MCF 10A (cell line): Measurements from ENCODE around the gene NODAL. TPM values are rescaled to one million over a fixed set of nuclear protein-coding genes. Genes with fewer than 3 reads are reported as not detected.

ENCODE experiments used
- BruUV-seq: library from RNA; stranded (reverse); fragments of 400-500 nt; replicated peaks from 2 replicates; lab custom pipeline; 2021; lab: Mats Ljungman, UMichigan
- CTCF ChIA-PET: fragments of 300-600 bp; sonication (Branson Sonifier 250); formaldehyde crosslinking; extraction: SDS; loops from one replicate; lab custom pipeline; 2021; ENCODE audit warnings: antibody characterized with exemption, inconsistent platforms; lab: Yijun Ruan, JAX
- POLR2A ChIA-PET: fragments of 300-600, 350-650 bp; sonication (Branson Sonifier 250); formaldehyde crosslinking; extraction: SDS; loops from one replicate; lab custom pipeline; 2020; ENCODE audit warnings: antibody characterized with exemption, inconsistent platforms; lab: Yijun Ruan, JAX
- DNase-seq: peaks from one replicate; pipeline ENCODE4 v3.0.0-alpha.2; 2018; ENCODE audit not compliant: unreplicated experiment
- H3K27ac Mint-ChIP-seq: one replicate; pipeline ENCODE4 v1.8.0; 2022; ENCODE audit warnings: mild to moderate bottlenecking, low read depth, mixed read lengths; ENCODE audit not compliant: unreplicated experiment
- H3K27me3 Mint-ChIP-seq: one replicate; pipeline ENCODE4 v1.8.0; 2022; ENCODE audit warnings: mixed read lengths; ENCODE audit not compliant: insufficient read depth, unreplicated experiment
- H3K36me3 Mint-ChIP-seq: one replicate; pipeline ENCODE4 v1.8.0; 2022; ENCODE audit warnings: mild to moderate bottlenecking, moderate library complexity, mixed read lengths; ENCODE audit not compliant: insufficient read depth, unreplicated experiment
- H3K4me1 Mint-ChIP-seq: one replicate; pipeline ENCODE4 v1.8.0; 2022; ENCODE audit warnings: mixed read lengths; ENCODE audit not compliant: insufficient read depth, unreplicated experiment
- H3K4me3 Mint-ChIP-seq: one replicate; pipeline ENCODE4 v1.8.0; 2022; ENCODE audit warnings: mild to moderate bottlenecking, moderate library complexity, mixed read lengths; ENCODE audit not compliant: unreplicated experiment
- H3K9me3 Mint-ChIP-seq: one replicate; pipeline ENCODE4 v1.8.0; 2022; ENCODE audit warnings: mixed read lengths; ENCODE audit not compliant: unreplicated experiment
- intact Hi-C: fragments of 100-400 bp; cut with micrococcal nuclease; formaldehyde crosslinking; loops from 2 replicates; pipeline ENCODE4 v1.14.1; 2022
- total RNA-seq: library from RNA; stranded (reverse); gene quantifications from 2 replicates; pipeline ENCODE4 v1.2.3, GENCODE V29; 2022
- TF ChIP-seq, protein P1 (sequence below): fragments of 200-600 bp; IDR thresholded peaks from one replicate; pipeline ENCODE4 v1.8.0; 2022; ENCODE audit warnings: antibody characterized with exemption, mild to moderate bottlenecking; ENCODE audit not compliant: unreplicated experiment

The NODAL gene
- total RNA-seq, 1 experiment from 2014 or later, result not detected

DNA sequence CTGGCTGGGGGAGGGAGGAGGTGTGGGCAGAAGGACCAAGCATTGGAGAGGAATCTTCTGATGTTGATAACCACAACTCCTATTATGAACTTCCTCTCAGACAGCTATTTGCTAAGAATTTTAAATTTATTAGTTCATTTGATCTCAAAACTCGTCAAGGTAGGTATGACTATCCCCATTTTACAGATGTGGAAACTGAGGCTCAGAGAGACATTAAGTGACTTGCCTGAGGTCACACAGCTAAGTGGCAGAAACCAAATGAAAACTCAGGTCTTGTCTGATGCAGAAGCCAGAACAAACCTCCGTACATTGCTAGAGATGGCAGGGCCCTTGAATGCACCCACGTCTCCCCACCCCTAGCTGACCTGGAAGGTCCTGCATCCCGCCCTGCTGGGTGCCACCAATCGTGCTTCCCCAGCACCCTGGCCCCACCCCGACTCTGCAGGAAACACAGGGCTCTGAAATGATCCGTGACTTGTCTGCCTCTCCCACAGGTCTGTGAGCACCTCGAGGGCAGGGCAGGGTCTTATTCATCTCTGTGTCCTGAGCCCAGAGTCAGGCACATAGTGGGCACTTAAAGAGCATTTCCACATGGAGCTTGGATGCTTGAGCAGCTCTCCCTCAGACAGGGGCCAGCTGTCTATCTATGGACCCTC lies 31.4 kb upstream of the NODAL start:
- ChIA-PET CTCF (interaction anchor here (0.6 kb wide), 1 partner anchor 851 kb away, joined by 3 read pairs; no protein-coding TSS in a partner anchor), POLR2A (no interaction called here)
- Mint-ChIP-seq H3K27ac (no peak overlapping the region), H3K27me3 (peaks cover 21% of the 10 kb centered on the region), H3K4me3 (no peak overlapping the region), H3K36me3 (no peaks in the 10 kb centered on the region), H3K9me3 (no peaks in the 10 kb centered on the region), H3K4me1 (peaks cover 21% of the 10 kb centered on the region)
- BruUV-seq, result no TSS peak
- intact Hi-C loops, result no loop called here
- DNase-seq, result no peak
- TF ChIP-seq, protein P1, sequence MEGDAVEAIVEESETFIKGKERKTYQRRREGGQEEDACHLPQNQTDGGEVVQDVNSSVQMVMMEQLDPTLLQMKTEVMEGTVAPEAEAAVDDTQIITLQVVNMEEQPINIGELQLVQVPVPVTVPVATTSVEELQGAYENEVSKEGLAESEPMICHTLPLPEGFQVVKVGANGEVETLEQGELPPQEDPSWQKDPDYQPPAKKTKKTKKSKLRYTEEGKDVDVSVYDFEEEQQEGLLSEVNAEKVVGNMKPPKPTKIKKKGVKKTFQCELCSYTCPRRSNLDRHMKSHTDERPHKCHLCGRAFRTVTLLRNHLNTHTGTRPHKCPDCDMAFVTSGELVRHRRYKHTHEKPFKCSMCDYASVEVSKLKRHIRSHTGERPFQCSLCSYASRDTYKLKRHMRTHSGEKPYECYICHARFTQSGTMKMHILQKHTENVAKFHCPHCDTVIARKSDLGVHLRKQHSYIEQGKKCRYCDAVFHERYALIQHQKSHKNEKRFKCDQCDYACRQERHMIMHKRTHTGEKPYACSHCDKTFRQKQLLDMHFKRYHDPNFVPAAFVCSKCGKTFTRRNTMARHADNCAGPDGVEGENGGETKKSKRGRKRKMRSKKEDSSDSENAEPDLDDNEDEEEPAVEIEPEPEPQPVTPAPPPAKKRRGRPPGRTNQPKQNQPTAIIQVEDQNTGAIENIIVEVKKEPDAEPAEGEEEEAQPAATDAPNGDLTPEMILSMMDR, result no peak

- H3K27ac Mint-ChIP-seq, result no peak overlapping the region
- no peak overlapping the region for H3K4me3 Mint-ChIP-seq
- no peaks in the 10 kb centered on the region for H3K9me3 Mint-ChIP-seq
- BruUV-seq, result no TSS peak
- TF ChIP-seq, protein P1, result no peak
- no peak for DNase-seq
- CTCF ChIA-PET, result interaction anchor here (0.5 to 0.7 kb wide), 3 partner anchors 288 to 296 kb away, joined by 3 to 6 read pairs (median 6); no protein-coding TSS in a partner anchor
- intact Hi-C loops, result no loop called here
- H3K27me3 Mint-ChIP-seq, result peaks cover 41% of the 10 kb centered on the region
- peaks cover 19% of the 10 kb centered on the region for H3K4me1 Mint-ChIP-seq
- POLR2A ChIA-PET, result no interaction called here
- peaks cover 5% of the 10 kb centered on the region for H3K36me3 Mint-ChIP-seq
These were observed 25.5 kb upstream of the NODAL start for GRCh38 chr10:70466951-70467350.

DNA sequence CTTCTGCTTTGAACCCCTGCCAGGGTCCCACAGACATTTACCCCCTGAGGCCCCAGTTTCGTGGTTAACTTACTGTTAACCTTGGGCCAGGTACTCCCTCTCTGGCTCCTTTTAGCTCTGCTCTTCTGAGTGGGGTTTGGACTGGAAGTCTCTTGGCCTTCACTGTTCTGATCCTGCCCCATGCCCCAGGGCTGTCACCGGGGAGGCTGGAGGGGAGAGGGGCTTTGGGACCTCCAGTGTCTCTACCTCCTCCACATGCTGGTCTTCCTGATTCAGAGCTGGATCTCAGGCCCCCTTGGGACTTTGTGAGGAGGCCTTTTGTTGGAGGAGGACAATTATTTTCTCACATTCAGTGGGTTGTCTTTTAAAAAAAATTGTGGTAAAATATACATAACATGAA lies 24.4 kb upstream of the NODAL start:
- H3K27ac Mint-ChIP-seq, result no peak overlapping the region
- ChIA-PET POLR2A (interaction anchor here (0.6 kb wide), 1 partner anchor 747 kb away, joined by 5 read pairs; no protein-coding TSS in a partner anchor), CTCF (interaction anchor here (1.0 kb wide), 1 partner anchor 110 kb away, joined by 3 read pairs; no protein-coding TSS in a partner anchor)
- DNase-seq, result no peak
- TF ChIP-seq, protein P1, result no peak
- peaks cover 32% of the 10 kb centered on the region for H3K27me3 Mint-ChIP-seq
- H3K9me3 Mint-ChIP-seq, result no peaks in the 10 kb centered on the region
- BruUV-seq, result no TSS peak
- H3K4me3 Mint-ChIP-seq, result no peak overlapping the region
- peaks cover 23% of the 10 kb centered on the region for H3K4me1 Mint-ChIP-seq
- H3K36me3 Mint-ChIP-seq, result peaks cover 5% of the 10 kb centered on the region
- intact Hi-C loops, result no loop called here

DNA sequence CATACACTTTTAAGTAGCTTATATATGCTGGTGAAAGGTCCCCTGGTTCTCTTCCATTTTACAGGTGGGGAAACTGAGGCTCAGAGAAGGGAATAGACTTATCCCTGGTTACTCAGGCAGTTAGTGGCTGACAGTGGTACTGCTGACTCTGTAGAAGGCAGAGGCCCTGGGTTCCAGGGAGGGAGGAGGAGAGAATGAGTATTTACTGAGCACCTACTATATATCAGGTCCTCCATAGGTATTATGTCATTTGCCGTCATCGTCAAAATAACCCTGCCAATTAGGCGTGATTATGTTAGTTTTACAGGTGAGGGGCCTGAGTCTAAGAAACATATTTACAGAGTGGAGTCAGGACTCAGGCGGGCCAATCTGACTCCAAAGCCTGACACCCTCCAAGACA lies 23.8 kb upstream of the NODAL start:
- H3K4me1 Mint-ChIP-seq, result peaks cover 23% of the 10 kb centered on the region
- H3K27ac Mint-ChIP-seq, result no peak overlapping the region
- intact Hi-C loops, result no loop called here
- POLR2A ChIA-PET, result no interaction called here
- no TSS peak for BruUV-seq
- peaks cover 5% of the 10 kb centered on the region for H3K36me3 Mint-ChIP-seq
- H3K4me3 Mint-ChIP-seq, result no peak overlapping the region
- DNase-seq, result no peak
- TF ChIP-seq, protein P1, result no peak
- no peaks in the 10 kb centered on the region for H3K9me3 Mint-ChIP-seq
- peaks cover 34% of the 10 kb centered on the region for H3K27me3 Mint-ChIP-seq
- CTCF ChIA-PET, result interaction anchor here (1.0 to 6.2 kb wide), 2 partner anchors 75 to 110 kb away, joined by 3 to 98 read pairs; no protein-coding TSS in a partner anchor
